SK-N-MC (cell line): Measurements from ENCODE around the gene ALPK1.

Experiments
- DNase-seq: peaks from one replicate; pipeline ENCODE4 v3.0.0-alpha.2; 2011; ENCODE audit warnings: low read depth, low spot score
- H3K27ac ChIP-seq: fragments of 200-600 bp; sonication (generic); 2 replicates; pipeline ENCODE4 v1.5.1; 2016; ENCODE audit warnings: mixed run types
- H3K36me3 ChIP-seq: fragments of 200-600 bp; sonication (generic); 2 replicates; pipeline ENCODE4 v1.6.1; 2017; ENCODE audit warnings: antibody characterized with exemption, low read length, mixed read lengths; ENCODE audit not compliant: insufficient read depth
- H3K4me3 ChIP-seq: fragments of 200-600 bp; sonication (generic); 2 replicates; pipeline ENCODE4 v1.5.1; 2016
- H3K9ac ChIP-seq: fragments of 200-600 bp; sonication (generic); 2 replicates; pipeline ENCODE4 v1.8.0; 2017; ENCODE audit warnings: mixed run types, mixed read lengths; ENCODE audit not compliant: insufficient read length
- H3K9me3 ChIP-seq: fragments of 200-600 bp; sonication (generic); 2 replicates; pipeline ENCODE4 v1.6.1; 2017; ENCODE audit warnings: low read depth, mild to moderate bottlenecking, antibody characterized with exemption, low read length, moderate library complexity, mixed read lengths
- EZH2 ChIP-seq: fragments of 200-600 bp; sonication (generic); IDR thresholded peaks from one replicate; pipeline ENCODE4 v1.6.1; 2017; ENCODE audit warnings: antibody characterized with exemption
- FOXP2 ChIP-seq: optimal IDR thresholded peaks from 2 replicates; pipeline ENCODE3; 2011; ENCODE audit warnings: mild to moderate bottlenecking, moderate library complexity; ENCODE audit not compliant: insufficient read depth; ENCODE audit errors: extremely low read length, control extremely low read depth
- POLR2AphosphoS5 ChIP-seq: IDR thresholded peaks from 2 replicates; pipeline ENCODE4 v1.6.1; 2012; ENCODE audit warnings: mild to moderate bottlenecking, low read depth, low read length, borderline replicate concordance

ALPK1 gene

GRCh38 chr4:112355662-112356061 is 58.5 kb downstream of the ALPK1 start:
- TF ChIP-seq POLR2AphosphoS5 (no peak), EZH2 (no peak), FOXP2 (no peak)
- DNase-seq: no peak
- H3K9ac ChIP-seq: no peak overlapping the region
- no peaks in the 10 kb centered on the region for H3K9me3 ChIP-seq
- no peak overlapping the region for H3K27ac ChIP-seq
- H3K36me3 ChIP-seq: no peaks in the 10 kb centered on the region
- no peak overlapping the region for H3K4me3 ChIP-seq

DNA sequence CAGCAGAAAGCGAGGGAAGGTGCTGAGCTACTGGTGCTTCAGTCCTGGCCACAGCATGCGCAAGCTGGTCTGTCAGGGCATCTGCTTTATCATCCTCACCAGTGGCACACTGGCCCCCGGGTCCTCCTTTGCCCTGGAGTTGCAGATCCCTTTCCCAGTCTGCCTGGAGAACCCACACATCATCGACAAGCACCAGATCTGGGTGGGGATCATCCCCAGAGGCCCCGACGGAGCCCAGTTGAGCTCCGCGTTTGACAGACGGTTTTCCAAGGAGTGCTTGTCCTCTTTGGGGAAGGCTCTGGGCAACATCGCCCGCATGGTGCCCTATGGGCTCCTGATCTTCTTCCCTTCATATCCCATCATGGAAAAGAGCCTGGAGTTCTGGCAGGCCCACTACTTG is 60.3 kb downstream of the ALPK1 start:
- no peak for DNase-seq
- Histone ChIP-seq H3K27ac (no peak overlapping the region), H3K9me3 (no peaks in the 10 kb centered on the region), H3K4me3 (no peak overlapping the region), H3K36me3 (no peaks in the 10 kb centered on the region), H3K9ac (no peak overlapping the region)
- no peak for TF ChIP-seq FOXP2
- no peak for TF ChIP-seq EZH2
- TF ChIP-seq POLR2AphosphoS5: no peak

GRCh38 chr4:112357897-112358296 is 60.7 kb downstream of the ALPK1 start:
- Histone ChIP-seq H3K4me3 (no peak overlapping the region), H3K9me3 (no peaks in the 10 kb centered on the region), H3K9ac (no peak overlapping the region), H3K27ac (no peak overlapping the region), H3K36me3 (no peaks in the 10 kb centered on the region)
- no peak for DNase-seq
- TF ChIP-seq EZH2 (no peak), POLR2AphosphoS5 (no peak), FOXP2 (no peak)

DNA sequence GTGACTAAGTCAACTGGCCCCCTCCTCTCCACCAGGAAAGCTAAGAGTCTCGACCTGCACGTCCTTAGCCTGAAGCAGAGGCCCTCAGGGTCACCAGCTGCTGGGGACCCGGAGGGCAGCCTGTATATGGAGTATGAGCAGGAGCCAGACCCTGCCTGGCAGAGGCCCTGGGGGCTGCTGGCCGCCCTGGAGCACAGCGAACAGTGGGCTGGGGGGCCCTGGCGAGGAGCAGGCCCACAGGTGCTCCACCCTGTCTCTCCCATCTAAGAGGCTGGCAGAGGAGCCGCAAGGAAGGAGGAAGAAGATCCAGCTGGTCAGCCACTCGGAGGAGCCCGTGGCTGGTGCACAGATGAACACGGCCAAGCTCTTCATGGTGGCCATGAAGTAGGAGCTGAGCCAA is 61.2 kb downstream of the ALPK1 start:
- Histone ChIP-seq H3K9me3 (no peaks in the 10 kb centered on the region), H3K27ac (no peak overlapping the region), H3K9ac (no peak overlapping the region), H3K4me3 (no peak overlapping the region), H3K36me3 (no peaks in the 10 kb centered on the region)
- no peak for TF ChIP-seq FOXP2
- no peak for TF ChIP-seq EZH2
- TF ChIP-seq POLR2AphosphoS5: no peak
- no peak for DNase-seq

- Histone ChIP-seq H3K9me3 (no peaks in the 10 kb centered on the region), H3K4me3 (no peak overlapping the region), H3K36me3 (no peaks in the 10 kb centered on the region), H3K27ac (no peak overlapping the region), H3K9ac (no peak overlapping the region)
- no peak for DNase-seq
- TF ChIP-seq POLR2AphosphoS5 (no peak), FOXP2 (no peak)
Measured at GRCh38 chr4:112358952-112359749, 62.0 kb downstream of the ALPK1 start.

DNA sequence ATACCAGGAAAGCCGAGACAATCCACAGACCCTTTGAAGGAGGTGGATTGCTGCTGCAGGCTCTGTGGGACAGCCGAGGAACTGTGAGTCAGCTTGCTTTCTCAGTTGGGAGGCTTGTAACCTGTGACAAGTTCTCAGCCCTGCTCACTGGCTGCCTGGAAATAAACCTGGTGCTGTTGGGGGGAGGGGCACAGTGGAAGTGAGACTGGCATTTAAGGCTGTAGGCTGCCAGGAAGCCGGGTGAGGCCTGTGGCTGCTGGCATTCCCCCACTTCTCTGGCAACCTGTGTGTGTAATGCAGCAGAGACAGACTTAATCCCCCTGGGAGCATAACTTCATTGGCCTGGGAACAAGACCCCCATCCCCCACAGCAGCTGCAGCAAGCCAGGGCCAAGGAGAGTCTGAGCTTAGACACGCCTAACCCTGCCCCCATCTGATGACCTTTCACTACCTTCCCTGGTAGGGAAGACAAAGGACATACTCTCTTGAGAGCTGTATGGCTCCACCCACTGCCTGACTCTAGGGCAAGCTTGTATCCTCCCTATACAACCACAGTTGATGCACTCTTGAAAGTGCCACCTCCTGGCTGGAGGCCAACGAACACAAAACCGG is 64.1 kb downstream of the ALPK1 start:
- no peaks in the 10 kb centered on the region for H3K36me3 ChIP-seq
- TF ChIP-seq POLR2AphosphoS5 (no peak), EZH2 (no peak), FOXP2 (no peak)
- no peak for DNase-seq
- no peak overlapping the region for H3K9ac ChIP-seq
- no peak overlapping the region for H3K27ac ChIP-seq
- no peaks in the 10 kb centered on the region for H3K9me3 ChIP-seq
- H3K4me3 ChIP-seq: no peak overlapping the region

DNA sequence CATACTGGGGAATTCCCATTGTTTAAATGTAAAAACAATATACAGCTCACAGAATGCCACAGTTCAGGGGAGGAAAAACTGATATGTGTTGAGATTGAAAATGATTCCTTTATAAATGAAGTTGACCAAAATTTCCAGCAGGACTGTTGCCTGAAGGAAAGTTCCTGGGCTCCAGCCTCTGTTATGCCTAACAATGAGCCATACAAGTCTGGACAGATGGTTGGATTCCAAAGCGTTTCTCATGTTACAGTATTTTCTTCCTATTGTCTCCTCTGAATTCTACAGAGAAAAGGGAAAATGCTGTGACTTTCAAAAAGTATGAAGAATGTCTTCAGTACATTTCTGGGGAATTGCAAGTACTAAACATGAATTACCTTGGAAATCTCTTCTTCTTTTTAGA is 73.3 kb downstream of the ALPK1 start:
- no peak overlapping the region for H3K4me3 ChIP-seq
- no peaks in the 10 kb centered on the region for H3K9me3 ChIP-seq
- TF ChIP-seq EZH2: no peak
- no peak for TF ChIP-seq FOXP2
- TF ChIP-seq POLR2AphosphoS5: no peak
- no peak for DNase-seq
- H3K27ac ChIP-seq: no peak overlapping the region
- H3K9ac ChIP-seq: no peak overlapping the region
- H3K36me3 ChIP-seq: no peaks in the 10 kb centered on the region

DNA sequence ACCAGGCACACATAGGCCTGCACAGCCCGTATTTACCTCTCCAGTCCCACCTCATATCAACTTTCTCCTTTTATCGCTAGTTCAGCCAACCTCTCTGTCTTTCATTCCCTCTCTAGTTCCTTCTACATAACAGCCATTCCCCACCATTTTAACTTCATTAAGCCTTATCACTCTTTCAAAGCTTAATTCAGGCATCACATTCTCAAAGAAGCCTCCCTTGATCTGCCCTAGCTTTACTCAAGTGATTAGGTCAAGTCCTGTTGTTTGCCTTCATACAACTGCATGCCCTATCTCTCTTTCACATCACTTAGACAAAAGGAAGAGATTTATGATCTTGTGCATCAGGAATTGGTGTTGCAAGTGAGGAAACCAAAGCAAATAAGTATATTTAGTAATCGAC is 74.2 kb downstream of the ALPK1 start:
- no peak for TF ChIP-seq POLR2AphosphoS5
- no peak for TF ChIP-seq EZH2
- TF ChIP-seq FOXP2: no peak
- Histone ChIP-seq H3K4me3 (no peak overlapping the region), H3K9me3 (no peaks in the 10 kb centered on the region), H3K36me3 (no peaks in the 10 kb centered on the region), H3K27ac (no peak overlapping the region), H3K9ac (no peak overlapping the region)
- no peak for DNase-seq
